ENCODE data around the gene CNTN5.

DNA sequence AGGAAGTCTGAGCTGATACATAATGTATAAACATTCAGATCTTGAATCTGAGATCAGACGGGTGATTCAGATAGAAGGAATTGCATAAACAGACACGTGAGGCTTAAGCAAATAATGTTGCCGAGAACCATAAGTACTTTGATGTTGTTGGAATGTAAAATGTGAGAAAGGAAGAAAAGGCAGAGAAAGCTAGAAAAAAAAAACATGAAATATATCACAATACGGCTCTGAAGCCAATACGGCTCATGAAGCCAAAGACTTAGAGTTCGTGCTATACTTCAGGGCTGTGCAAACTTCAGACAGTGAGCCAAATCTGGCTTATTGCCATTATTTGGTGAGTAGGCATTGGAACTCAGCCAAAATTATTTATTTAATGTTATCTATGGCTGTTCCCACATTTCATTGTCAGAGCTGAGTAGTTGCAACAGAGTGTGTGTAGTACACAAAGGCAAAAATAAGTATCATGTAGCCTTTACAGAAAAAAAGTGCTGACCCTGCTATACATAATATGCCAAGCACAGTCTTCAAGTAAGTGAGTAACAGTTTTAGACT, 673.3 kb downstream of the CNTN5 start:
- no peak for TF ChIP-seq ZNF565 (CRISPR knock-in tag; conservative IDR thresholded peaks at IDR 0.05; ENCODE audit: low read depth)
- no peak for TF ChIP-seq ZFP3 (CRISPR knock-in tag; IDR thresholded peaks at IDR 0.05)
- TF ChIP-seq ARNTL (CRISPR knock-in tag; IDR thresholded peaks at IDR 0.05; ENCODE audit: borderline replicate concordance, low read depth) = no peak
- no peak for TF ChIP-seq PPARA (CRISPR knock-in tag; IDR thresholded peaks at IDR 0.05; ENCODE audit: borderline replicate concordance)
- no peak for TF ChIP-seq GLIS3 (CRISPR knock-in tag; IDR thresholded peaks at IDR 0.05)
- no peak for TF ChIP-seq OSR1 (CRISPR knock-in tag; IDR thresholded peaks at IDR 0.05)
- TF ChIP-seq BACH2 (CRISPR knock-in tag; IDR thresholded peaks at IDR 0.05; ENCODE audit: borderline replicate concordance) = no peak

Measured in SK-N-SH treated with all-trans-retinoic acid at 6 μM for 48 hours (cell line).